ENCODE results near the gene CLCNKA.

DNA sequence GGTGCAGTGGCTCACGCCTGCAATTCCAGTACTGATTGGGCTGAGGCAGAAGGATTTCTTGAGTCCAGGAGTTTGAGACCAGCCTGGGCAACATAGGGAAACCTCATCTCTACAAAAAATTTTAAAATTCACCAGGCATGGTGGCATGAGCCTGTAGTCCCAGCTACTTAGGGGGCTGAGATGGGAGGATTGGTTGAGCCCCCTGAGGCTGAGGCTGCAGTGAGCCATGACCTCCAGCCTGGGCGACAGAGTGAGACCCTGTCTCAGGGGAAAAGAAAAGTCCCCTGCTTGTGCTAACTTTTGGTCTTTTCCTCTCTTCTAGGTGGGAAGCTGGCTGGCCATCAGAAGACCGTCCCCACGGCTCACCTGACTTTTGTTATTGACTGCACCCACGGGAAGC, 16.2 kb upstream of the CLCNKA start:
- TF ChIP-seq CTCF (IDR thresholded peaks at IDR 0.05 in 4 of 5, conservative IDR thresholded peaks at IDR 0.05 in 1 of 5) (no peak), POLR2A (IDR thresholded peaks at IDR 0.05) (no peak)

Data from gastrocnemius medialis (tissue), 4 donors.